HEK293 (cell line): ENCODE data around the gene OCIAD1.
"Not testable (repeated sequence)": the region's sequence is repeated elsewhere in the genome, so short reads cannot be mapped to it uniquely, and the experiment has no call there.

Source experiments
- CTCF ChIA-PET: fragments of 350-600 bp; formaldehyde crosslinking; extraction: SDS; loops from one replicate; lab custom pipeline; 2021; ENCODE audit warnings: antibody characterized with exemption; lab: Yijun Ruan, JAX
- POLR2A ChIA-PET: fragments of 300-600 bp; formaldehyde crosslinking; extraction: SDS; loops from one replicate; lab custom pipeline; 2020; ENCODE audit warnings: antibody characterized with exemption, inconsistent platforms; lab: Yijun Ruan, JAX
- H3K27ac ChIP-seq: fragments of 200-500 bp; sonication (Bioruptor generic); 2 replicates; pipeline ENCODE4 v1.5.1; 2014; ENCODE audit warnings: low read depth, low read length, control low read depth, inconsistent platforms; ENCODE audit errors: extremely low read depth
- H3K36me3 ChIP-seq, 2 experiments: fragments of 200-500 bp in 1 of 2; sonication (Bioruptor generic) in 1 of 2; 1 replicate in 1 of 2; 2 replicates in 1 of 2; pipeline ENCODE4 v1.5.1; 2014 to 2017; ENCODE audit warnings: inconsistent platforms in 2 of 2, low read length in 2 of 2; ENCODE audit not compliant: control insufficient read depth in 2 of 2, insufficient read depth in 1 of 2
- H3K4me1 ChIP-seq: fragments of 200-500 bp; sonication (Bioruptor generic); 2 replicates; pipeline ENCODE4 v1.5.1; 2014; ENCODE audit warnings: mild to moderate bottlenecking, low read length, inconsistent platforms; ENCODE audit not compliant: control insufficient read depth, insufficient read depth
- H3K4me3 ChIP-seq: 2 replicates; pipeline ENCODE4 v1.5.1; 2011; ENCODE audit warnings: low read depth, mild to moderate bottlenecking, control low read depth, low read length, moderate library complexity
- H3K9me3 ChIP-seq: fragments of 200-500 bp; sonication (Bioruptor generic); 2 replicates; pipeline ENCODE4 v1.5.1; 2014; ENCODE audit warnings: low read depth, low read length, inconsistent platforms; ENCODE audit not compliant: control insufficient read depth, insufficient read depth
- EGR2 ChIP-seq: fragments of 450-650 bp; formaldehyde crosslinking; IDR thresholded peaks from 2 replicates; pipeline ENCODE4 v1.5.1; 2016; ENCODE audit warnings: low read depth, missing biosample characterization, missing genetic modification characterization
- OSR2 ChIP-seq: fragments of 450-650 bp; formaldehyde crosslinking; IDR thresholded peaks from 2 replicates; pipeline ENCODE4 v1.5.1; 2016; ENCODE audit warnings: missing biosample characterization, missing genetic modification characterization
- YY1 ChIP-seq: fragments of 450-650 bp; formaldehyde crosslinking; IDR thresholded peaks from 2 replicates; pipeline ENCODE4 v1.5.1; 2018; ENCODE audit warnings: missing biosample characterization, missing genetic modification characterization
- ZNF174 ChIP-seq: fragments of 450-650 bp; formaldehyde crosslinking; IDR thresholded peaks from 2 replicates; pipeline ENCODE4 v1.5.0; 2017; ENCODE audit warnings: missing biosample characterization, mild to moderate bottlenecking, missing genetic modification characterization
- ZNF175 ChIP-seq: fragments of 450-650 bp; formaldehyde crosslinking; IDR thresholded peaks from 2 replicates; pipeline ENCODE4 v1.5.1; 2016; ENCODE audit warnings: missing biosample characterization, missing genetic modification characterization
- ZNF221 ChIP-seq: fragments of 450-650 bp; formaldehyde crosslinking; IDR thresholded peaks from 2 replicates; pipeline ENCODE4 v1.5.1; 2017; ENCODE audit warnings: missing biosample characterization, missing genetic modification characterization, borderline replicate concordance
- ZNF302 ChIP-seq: fragments of 450-650 bp; formaldehyde crosslinking; IDR thresholded peaks from 2 replicates; pipeline ENCODE4 v1.5.1; 2016; ENCODE audit warnings: missing biosample characterization, missing genetic modification characterization, low read depth
- ZNF391 ChIP-seq: fragments of 450-650 bp; formaldehyde crosslinking; IDR thresholded peaks from 2 replicates; pipeline ENCODE4 v1.5.1; 2016; ENCODE audit warnings: low read depth, missing biosample characterization, missing genetic modification characterization, borderline replicate concordance
- ZNF426 ChIP-seq: fragments of 450-650 bp; formaldehyde crosslinking; IDR thresholded peaks from 2 replicates; pipeline ENCODE4 v1.5.1; 2017; ENCODE audit warnings: missing biosample characterization, missing genetic modification characterization, mild to moderate bottlenecking, inconsistent platforms, moderate library complexity
- ZNF433 ChIP-seq: fragments of 450-650 bp; formaldehyde crosslinking; IDR thresholded peaks from 2 replicates; pipeline ENCODE4 v1.5.1; 2016; ENCODE audit warnings: missing biosample characterization, missing genetic modification characterization, low read depth
- ZNF560 ChIP-seq: fragments of 450-650 bp; formaldehyde crosslinking; IDR thresholded peaks from 2 replicates; pipeline ENCODE4 v1.5.1; 2017; ENCODE audit warnings: missing biosample characterization, missing genetic modification characterization, borderline replicate concordance
- ZNF600 ChIP-seq: fragments of 450-650 bp; formaldehyde crosslinking; IDR thresholded peaks from 2 replicates; pipeline ENCODE4 v1.5.1; 2016; ENCODE audit warnings: missing biosample characterization, missing genetic modification characterization
- ZNF660 ChIP-seq: fragments of 450-650 bp; IDR thresholded peaks from 2 replicates; pipeline ENCODE4 v1.5.1; 2018; ENCODE audit warnings: missing biosample characterization, mild to moderate bottlenecking, missing genetic modification characterization
- ZNF792 ChIP-seq: fragments of 450-650 bp; formaldehyde crosslinking; IDR thresholded peaks from 2 replicates; pipeline ENCODE4 v1.5.1; 2016; ENCODE audit warnings: missing biosample characterization, missing genetic modification characterization
- TF ChIP-seq, protein P1 (sequence below): fragments of 450-650 bp; formaldehyde crosslinking; IDR thresholded peaks from 2 replicates; pipeline ENCODE4 v1.5.1; 2016; ENCODE audit warnings: missing biosample characterization, missing genetic modification characterization
- TF ChIP-seq, protein P2 (sequence below): fragments of 450-650 bp; formaldehyde crosslinking; conservative IDR thresholded peaks from 2 replicates; pipeline ENCODE4 v1.5.1; 2016; ENCODE audit warnings: low read depth, missing biosample characterization, missing genetic modification characterization
- TF ChIP-seq, protein P3 (sequence below): fragments of 450-650 bp; formaldehyde crosslinking; IDR thresholded peaks from 2 replicates; pipeline ENCODE4 v1.5.0; 2017; ENCODE audit warnings: missing biosample characterization, missing genetic modification characterization, borderline replicate concordance
- TF ChIP-seq, protein P4 (sequence below): fragments of 450-650 bp; IDR thresholded peaks from 2 replicates; pipeline ENCODE4 v1.5.1; 2018; ENCODE audit warnings: missing biosample characterization, mild to moderate bottlenecking, missing genetic modification characterization

OCIAD1 gene

DNA sequence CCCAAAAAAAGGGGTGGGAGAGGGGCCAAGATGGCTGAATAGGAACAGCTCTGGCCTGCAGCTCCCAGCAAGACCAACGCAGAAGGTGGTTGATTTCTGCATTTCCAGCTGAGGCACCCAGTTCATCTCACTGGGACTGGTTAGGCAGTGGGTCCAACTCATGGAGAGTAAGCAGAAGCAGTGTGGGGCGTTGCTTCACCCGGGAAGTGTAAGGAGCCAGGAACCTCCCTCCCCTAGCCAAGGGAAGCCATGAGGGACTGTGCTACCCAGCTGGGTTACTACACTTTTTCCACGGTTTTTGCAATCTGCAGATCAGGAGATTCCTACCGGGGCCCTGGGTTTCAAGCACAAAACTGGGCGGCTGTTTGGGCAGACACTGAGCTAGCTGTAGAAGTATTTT lies 13.9 kb upstream of the OCIAD1 start:
- H3K9me3 ChIP-seq: no peaks in the 10 kb centered on the region
- H3K27ac ChIP-seq: no peak overlapping the region
- TF ChIP-seq ZNF426 (tag by site-specific recombination) (no peak), ZNF302 (tag by site-specific recombination) (no peak), EGR2 (tag by site-specific recombination) (no peak), ZNF600 (tag by site-specific recombination) (no peak), ZNF660 (tag by site-specific recombination) (no peak), ZNF560 (no peak), ZNF174 (tag by site-specific recombination) (no peak), ZNF792 (tag by site-specific recombination) (no peak), ZNF221 (tag by site-specific recombination) (no peak)
- TF ChIP-seq, protein P1, sequence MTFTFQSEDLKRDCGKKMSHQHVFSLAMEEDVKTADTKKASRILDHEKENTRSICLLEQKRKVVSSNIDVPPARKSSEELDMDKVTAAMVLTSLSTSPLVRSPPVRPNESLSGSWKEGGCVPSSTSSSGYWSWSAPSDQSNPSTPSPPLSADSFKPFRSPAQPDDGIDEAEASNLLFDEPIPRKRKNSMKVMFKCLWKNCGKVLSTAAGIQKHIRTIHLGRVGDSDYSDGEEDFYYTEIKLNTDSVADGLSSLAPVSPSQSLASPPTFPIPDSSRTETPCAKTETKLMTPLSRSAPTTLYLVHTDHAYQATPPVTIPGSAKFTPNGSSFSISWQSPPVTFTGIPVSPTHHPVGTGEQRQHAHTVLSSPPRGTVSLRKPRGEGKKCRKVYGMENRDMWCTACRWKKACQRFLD: no peak
- TF ChIP-seq, protein P2, sequence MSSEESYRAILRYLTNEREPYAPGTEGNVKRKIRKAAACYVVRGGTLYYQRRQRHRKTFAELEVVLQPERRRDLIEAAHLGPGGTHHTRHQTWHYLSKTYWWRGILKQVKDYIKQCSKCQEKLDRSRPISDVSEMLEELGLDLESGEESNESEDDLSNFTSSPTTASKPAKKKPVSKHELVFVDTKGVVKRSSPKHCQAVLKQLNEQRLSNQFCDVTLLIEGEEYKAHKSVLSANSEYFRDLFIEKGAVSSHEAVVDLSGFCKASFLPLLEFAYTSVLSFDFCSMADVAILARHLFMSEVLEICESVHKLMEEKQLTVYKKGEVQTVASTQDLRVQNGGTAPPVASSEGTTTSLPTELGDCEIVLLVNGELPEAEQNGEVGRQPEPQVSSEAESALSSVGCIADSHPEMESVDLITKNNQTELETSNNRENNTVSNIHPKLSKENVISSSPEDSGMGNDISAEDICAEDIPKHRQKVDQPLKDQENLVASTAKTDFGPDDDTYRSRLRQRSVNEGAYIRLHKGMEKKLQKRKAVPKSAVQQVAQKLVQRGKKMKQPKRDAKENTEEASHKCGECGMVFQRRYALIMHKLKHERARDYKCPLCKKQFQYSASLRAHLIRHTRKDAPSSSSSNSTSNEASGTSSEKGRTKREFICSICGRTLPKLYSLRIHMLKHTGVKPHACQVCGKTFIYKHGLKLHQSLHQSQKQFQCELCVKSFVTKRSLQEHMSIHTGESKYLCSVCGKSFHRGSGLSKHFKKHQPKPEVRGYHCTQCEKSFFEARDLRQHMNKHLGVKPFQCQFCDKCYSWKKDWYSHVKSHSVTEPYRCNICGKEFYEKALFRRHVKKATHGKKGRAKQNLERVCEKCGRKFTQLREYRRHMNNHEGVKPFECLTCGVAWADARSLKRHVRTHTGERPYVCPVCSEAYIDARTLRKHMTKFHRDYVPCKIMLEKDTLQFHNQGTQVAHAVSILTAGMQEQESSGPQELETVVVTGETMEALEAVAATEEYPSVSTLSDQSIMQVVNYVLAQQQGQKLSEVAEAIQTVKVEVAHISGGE (tag by site-specific recombination): no peak
- TF ChIP-seq, protein P3, sequence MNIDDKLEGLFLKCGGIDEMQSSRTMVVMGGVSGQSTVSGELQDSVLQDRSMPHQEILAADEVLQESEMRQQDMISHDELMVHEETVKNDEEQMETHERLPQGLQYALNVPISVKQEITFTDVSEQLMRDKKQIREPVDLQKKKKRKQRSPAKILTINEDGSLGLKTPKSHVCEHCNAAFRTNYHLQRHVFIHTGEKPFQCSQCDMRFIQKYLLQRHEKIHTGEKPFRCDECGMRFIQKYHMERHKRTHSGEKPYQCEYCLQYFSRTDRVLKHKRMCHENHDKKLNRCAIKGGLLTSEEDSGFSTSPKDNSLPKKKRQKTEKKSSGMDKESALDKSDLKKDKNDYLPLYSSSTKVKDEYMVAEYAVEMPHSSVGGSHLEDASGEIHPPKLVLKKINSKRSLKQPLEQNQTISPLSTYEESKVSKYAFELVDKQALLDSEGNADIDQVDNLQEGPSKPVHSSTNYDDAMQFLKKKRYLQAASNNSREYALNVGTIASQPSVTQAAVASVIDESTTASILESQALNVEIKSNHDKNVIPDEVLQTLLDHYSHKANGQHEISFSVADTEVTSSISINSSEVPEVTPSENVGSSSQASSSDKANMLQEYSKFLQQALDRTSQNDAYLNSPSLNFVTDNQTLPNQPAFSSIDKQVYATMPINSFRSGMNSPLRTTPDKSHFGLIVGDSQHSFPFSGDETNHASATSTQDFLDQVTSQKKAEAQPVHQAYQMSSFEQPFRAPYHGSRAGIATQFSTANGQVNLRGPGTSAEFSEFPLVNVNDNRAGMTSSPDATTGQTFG (tag by site-specific recombination): no peak
- no peak overlapping the region for H3K4me3 ChIP-seq
- ChIA-PET CTCF (interaction anchor here (0.6 kb wide), 1 partner anchor 211 kb away, joined by 3 read pairs; no protein-coding TSS in a partner anchor), POLR2A (no interaction called here)
- H3K36me3 ChIP-seq: no peaks in the 10 kb centered on the region
- no peaks in the 10 kb centered on the region for H3K4me1 ChIP-seq

DNA sequence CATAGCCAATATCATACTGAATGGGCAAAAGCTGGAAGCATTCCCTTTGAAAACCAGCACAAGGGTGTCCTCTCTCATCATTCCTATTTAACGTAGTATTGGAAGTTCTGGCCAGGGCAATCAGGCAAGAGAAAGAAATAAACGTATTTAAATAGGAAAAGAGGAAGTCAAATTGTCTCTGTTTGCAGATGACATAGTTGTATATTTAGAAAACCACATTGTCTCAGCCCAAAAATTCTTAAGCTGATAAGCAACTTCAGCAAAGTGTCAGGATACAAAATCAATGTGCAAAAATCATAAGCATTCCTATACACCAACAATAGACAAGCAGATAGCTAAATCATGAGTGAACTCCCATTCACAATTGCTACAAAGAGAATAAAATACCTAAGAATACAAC lies 9.5 kb upstream of the OCIAD1 start:
- CTCF ChIA-PET, H3K36me3 ChIP-seq, POLR2A ChIA-PET: not testable (repeated sequence)

DNA sequence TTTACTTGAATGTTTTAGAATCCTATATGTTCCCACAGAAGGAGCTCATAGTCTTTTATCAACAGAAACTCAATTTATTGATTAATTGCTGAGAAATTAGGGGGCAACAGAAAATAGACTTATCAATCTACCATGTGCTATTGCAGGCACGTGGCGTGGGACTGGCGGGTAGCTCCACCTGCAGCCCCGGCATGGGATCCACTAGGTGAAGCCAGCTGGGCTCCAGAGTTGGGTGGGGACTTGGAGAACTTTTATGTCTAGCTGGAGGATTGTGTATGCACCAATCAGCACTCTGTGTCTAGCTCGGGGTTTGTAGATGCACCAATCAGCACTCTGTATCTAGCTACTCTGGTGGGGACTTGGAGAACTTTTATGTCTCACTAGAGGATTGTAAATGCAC lies 3.3 kb upstream of the OCIAD1 start:
- H3K27ac ChIP-seq: no peak overlapping the region
- no peaks in the 10 kb centered on the region for H3K9me3 ChIP-seq
- POLR2A ChIA-PET: interaction anchor here (1.0 kb wide), 1 partner anchor 47 kb away, joined by 3 read pairs; no protein-coding TSS in a partner anchor
- no peaks in the 10 kb centered on the region for H3K4me1 ChIP-seq
- no peak for TF ChIP-seq YY1
- TF ChIP-seq, protein P1: no peak
- no peak for TF ChIP-seq OSR2 (tag by site-specific recombination)
- TF ChIP-seq, protein P4, sequence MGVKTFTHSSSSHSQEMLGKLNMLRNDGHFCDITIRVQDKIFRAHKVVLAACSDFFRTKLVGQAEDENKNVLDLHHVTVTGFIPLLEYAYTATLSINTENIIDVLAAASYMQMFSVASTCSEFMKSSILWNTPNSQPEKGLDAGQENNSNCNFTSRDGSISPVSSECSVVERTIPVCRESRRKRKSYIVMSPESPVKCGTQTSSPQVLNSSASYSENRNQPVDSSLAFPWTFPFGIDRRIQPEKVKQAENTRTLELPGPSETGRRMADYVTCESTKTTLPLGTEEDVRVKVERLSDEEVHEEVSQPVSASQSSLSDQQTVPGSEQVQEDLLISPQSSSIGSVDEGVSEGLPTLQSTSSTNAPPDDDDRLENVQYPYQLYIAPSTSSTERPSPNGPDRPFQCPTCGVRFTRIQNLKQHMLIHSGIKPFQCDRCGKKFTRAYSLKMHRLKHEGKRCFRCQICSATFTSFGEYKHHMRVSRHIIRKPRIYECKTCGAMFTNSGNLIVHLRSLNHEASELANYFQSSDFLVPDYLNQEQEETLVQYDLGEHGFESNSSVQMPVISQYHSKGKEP: no peak
- TF ChIP-seq ZNF391 (tag by site-specific recombination): no peak
- no peak for TF ChIP-seq ZNF433
- TF ChIP-seq ZNF175 (tag by site-specific recombination): no peak
- H3K36me3 ChIP-seq: no peaks in the 10 kb centered on the region
- H3K4me3 ChIP-seq: no peak overlapping the region
- CTCF ChIA-PET: interaction anchor here (0.6 kb wide), 1 partner anchor 44 kb away, joined by 3 read pairs; no protein-coding TSS in a partner anchor

More for the DNA sequence above, 9.5 kb upstream of the OCIAD1 start:
- H3K4me1 ChIP-seq, H3K27ac ChIP-seq, H3K4me3 ChIP-seq, H3K9me3 ChIP-seq: not testable (repeated sequence)
